ENCODE results near the gene GPR108. TPM values are rescaled to one million over a fixed set of nuclear protein-coding genes. Genes with fewer than 3 reads are reported as not detected.
A peak's percentile ranks its signal among the peaks of the same experiment; 100 is the strongest.

The GPR108 gene
- total and polyA plus RNA-seq, 2 of the 13 experiments (the other 11 are each of a cell fraction or from before 2014, with no cell fraction given), result 36.4 to 63.0 TPM

DNA sequence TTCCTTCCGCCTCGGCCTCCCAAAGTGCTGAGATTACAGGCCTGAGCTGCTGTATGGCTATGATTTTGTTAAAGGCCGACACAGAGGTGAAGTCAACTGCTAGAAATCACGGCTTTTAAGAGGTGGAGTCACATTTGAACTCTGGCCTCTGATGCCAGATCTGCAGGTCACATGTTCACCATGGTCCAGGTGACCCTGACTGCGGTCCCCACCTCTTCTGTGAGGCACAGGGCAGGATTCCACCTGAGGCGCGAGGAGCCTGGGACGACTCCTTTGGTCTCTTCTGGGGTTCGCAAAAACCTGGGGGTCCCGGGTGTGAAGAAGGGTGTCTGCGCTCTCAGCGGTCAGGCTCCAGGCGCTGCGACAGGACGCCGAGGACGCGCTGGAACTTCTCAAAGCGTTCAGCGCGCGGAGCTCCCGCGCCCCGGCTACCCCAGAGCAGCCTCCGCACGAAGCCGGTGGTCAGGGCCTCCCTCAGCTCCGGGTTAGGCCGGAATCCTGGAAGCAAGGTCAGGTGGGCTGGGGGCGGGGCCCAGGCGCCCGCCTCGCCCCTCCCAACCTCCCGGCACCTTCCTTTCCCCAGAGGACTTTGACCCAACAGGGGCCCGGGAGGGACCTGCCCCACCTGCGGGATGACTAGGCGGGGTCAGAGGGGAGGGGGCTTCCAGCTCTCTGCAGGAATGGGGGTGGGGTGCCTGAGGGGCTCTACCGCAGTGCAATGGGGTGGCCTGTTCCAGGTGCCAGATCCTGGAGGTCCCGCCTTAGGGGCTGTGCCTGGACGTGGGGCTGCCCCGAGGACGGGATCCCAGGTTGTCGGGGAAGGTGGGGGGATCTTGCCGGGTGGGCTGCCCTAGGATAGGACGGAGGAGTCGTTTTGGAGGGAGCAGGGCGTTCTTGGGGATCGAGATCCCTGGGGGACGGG lies 15.1 kb upstream of the GPR108 start (continued):
- TF ChIP-seq ZNF160 (CRISPR knock-in tag; IDR thresholded peaks at IDR 0.05), result 0 out of 2 replicates have a peak, but pooled peaks have one; percentile 43
- TF ChIP-seq, protein P1, sequence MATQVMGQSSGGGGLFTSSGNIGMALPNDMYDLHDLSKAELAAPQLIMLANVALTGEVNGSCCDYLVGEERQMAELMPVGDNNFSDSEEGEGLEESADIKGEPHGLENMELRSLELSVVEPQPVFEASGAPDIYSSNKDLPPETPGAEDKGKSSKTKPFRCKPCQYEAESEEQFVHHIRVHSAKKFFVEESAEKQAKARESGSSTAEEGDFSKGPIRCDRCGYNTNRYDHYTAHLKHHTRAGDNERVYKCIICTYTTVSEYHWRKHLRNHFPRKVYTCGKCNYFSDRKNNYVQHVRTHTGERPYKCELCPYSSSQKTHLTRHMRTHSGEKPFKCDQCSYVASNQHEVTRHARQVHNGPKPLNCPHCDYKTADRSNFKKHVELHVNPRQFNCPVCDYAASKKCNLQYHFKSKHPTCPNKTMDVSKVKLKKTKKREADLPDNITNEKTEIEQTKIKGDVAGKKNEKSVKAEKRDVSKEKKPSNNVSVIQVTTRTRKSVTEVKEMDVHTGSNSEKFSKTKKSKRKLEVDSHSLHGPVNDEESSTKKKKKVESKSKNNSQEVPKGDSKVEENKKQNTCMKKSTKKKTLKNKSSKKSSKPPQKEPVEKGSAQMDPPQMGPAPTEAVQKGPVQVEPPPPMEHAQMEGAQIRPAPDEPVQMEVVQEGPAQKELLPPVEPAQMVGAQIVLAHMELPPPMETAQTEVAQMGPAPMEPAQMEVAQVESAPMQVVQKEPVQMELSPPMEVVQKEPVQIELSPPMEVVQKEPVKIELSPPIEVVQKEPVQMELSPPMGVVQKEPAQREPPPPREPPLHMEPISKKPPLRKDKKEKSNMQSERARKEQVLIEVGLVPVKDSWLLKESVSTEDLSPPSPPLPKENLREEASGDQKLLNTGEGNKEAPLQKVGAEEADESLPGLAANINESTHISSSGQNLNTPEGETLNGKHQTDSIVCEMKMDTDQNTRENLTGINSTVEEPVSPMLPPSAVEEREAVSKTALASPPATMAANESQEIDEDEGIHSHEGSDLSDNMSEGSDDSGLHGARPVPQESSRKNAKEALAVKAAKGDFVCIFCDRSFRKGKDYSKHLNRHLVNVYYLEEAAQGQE (IDR thresholded peaks at IDR 0.05; ENCODE audit: borderline replicate concordance in 1 of 2, low read depth in 1 of 2, low read length in 2 of 2), result 0 out of 4 replicates have a peak, but pooled peaks of 1 of the 2 experiments have one; percentile 5
- TF ChIP-seq, protein P2, sequence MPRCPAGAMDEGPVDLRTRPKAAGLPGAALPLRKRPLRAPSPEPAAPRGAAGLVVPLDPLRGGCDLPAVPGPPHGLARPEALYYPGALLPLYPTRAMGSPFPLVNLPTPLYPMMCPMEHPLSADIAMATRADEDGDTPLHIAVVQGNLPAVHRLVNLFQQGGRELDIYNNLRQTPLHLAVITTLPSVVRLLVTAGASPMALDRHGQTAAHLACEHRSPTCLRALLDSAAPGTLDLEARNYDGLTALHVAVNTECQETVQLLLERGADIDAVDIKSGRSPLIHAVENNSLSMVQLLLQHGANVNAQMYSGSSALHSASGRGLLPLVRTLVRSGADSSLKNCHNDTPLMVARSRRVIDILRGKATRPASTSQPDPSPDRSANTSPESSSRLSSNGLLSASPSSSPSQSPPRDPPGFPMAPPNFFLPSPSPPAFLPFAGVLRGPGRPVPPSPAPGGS (CRISPR knock-in tag; IDR thresholded peaks at IDR 0.05), result peak; percentile 76
- TF ChIP-seq, protein P3, sequence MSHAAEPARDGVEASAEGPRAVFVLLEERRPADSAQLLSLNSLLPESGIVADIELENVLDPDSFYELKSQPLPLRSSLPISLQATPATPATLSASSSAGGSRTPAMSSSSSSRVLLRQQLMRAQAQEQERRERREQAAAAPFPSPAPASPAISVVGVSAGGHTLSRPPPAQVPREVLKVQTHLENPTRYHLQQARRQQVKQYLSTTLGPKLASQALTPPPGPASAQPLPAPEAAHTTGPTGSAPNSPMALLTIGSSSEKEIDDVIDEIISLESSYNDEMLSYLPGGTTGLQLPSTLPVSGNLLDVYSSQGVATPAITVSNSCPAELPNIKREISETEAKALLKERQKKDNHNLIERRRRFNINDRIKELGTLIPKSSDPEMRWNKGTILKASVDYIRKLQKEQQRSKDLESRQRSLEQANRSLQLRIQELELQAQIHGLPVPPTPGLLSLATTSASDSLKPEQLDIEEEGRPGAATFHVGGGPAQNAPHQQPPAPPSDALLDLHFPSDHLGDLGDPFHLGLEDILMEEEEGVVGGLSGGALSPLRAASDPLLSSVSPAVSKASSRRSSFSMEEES (CRISPR knock-in tag; IDR thresholded peaks at IDR 0.05), result peak; percentile 84
- TF ChIP-seq ZNF235 (CRISPR knock-in tag; IDR thresholded peaks at IDR 0.05; ENCODE audit: borderline replicate concordance), result peak; percentile 84; the same call in 1 of the 2 replicates
- peak; percentile 12; the same call in 1 of the 2 replicates for TF ChIP-seq ZNF337 (CRISPR knock-in tag; IDR thresholded peaks at IDR 0.05; ENCODE audit: borderline replicate concordance, low read depth)
- TF ChIP-seq MAFK (conservative IDR thresholded peaks at IDR 0.05 in 1 of 2, IDR thresholded peaks at IDR 0.05 in 1 of 2; ENCODE audit: low read length in 2 of 2), result no peak
- TF ChIP-seq, protein P4, sequence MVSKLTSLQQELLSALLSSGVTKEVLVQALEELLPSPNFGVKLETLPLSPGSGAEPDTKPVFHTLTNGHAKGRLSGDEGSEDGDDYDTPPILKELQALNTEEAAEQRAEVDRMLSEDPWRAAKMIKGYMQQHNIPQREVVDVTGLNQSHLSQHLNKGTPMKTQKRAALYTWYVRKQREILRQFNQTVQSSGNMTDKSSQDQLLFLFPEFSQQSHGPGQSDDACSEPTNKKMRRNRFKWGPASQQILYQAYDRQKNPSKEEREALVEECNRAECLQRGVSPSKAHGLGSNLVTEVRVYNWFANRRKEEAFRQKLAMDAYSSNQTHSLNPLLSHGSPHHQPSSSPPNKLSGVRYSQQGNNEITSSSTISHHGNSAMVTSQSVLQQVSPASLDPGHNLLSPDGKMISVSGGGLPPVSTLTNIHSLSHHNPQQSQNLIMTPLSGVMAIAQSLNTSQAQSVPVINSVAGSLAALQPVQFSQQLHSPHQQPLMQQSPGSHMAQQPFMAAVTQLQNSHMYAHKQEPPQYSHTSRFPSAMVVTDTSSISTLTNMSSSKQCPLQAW (CRISPR knock-in tag; IDR thresholded peaks at IDR 0.05), result peak; percentile 80
- TF ChIP-seq, protein P5, sequence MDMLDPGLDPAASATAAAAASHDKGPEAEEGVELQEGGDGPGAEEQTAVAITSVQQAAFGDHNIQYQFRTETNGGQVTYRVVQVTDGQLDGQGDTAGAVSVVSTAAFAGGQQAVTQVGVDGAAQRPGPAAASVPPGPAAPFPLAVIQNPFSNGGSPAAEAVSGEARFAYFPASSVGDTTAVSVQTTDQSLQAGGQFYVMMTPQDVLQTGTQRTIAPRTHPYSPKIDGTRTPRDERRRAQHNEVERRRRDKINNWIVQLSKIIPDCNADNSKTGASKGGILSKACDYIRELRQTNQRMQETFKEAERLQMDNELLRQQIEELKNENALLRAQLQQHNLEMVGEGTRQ (IDR thresholded peaks at IDR 0.05; ENCODE audit: low read depth, low read length), result peak; percentile 78
- TF ChIP-seq, protein P5 (CRISPR knock-in tag; IDR thresholded peaks at IDR 0.05; ENCODE audit: borderline replicate concordance), result peak; percentile 84
- TF ChIP-seq EEA1 (CRISPR knock-in tag; IDR thresholded peaks at IDR 0.05; ENCODE audit: borderline replicate concordance), result peak; percentile 36; the same call in 1 of the 2 replicates
- TF ChIP-seq SCMH1 (CRISPR knock-in tag; IDR thresholded peaks at IDR 0.05; ENCODE audit: borderline replicate concordance), result no peak
- peak; percentile 78; the same call in 1 of the 2 replicates for TF ChIP-seq HDAC2 (CRISPR knock-in tag; IDR thresholded peaks at IDR 0.05)
- TF ChIP-seq TEAD2 (CRISPR knock-in tag; IDR thresholded peaks at IDR 0.05), result no peak
- no peak for TF ChIP-seq ZNF7 (CRISPR knock-in tag; IDR thresholded peaks at IDR 0.05)
- no peak for TF ChIP-seq ZNF841 (CRISPR knock-in tag; IDR thresholded peaks at IDR 0.05; ENCODE audit: borderline replicate concordance)
- TF ChIP-seq PHF8 (CRISPR knock-in tag; IDR thresholded peaks at IDR 0.05), result peak; percentile 12; the same call in 1 of the 2 replicates
